Neural progenitor cell (in vitro differentiated cells): Measurements from ENCODE around the gene PRKAR2A. TPM values are rescaled to one million over a fixed set of nuclear protein-coding genes. Genes with fewer than 3 reads are reported as not detected.

Source experiments
- DNase-seq: peaks from one replicate; pipeline ENCODE4 v3.0.0-alpha.2; 2016; ENCODE audit warnings: low spot score
- H2AFZ ChIP-seq: fragments of 200-600 bp; sonication (generic); replicated peaks from 2 replicates; pipeline ENCODE4 v1.6.1; 2016; ENCODE audit warnings: antibody characterized with exemption
- H3F3A ChIP-seq: fragments of 200-600 bp; sonication (generic); 2 replicates; pipeline ENCODE4 v1.6.1; 2016; ENCODE audit warnings: antibody characterized with exemption, low read depth
- H3K27ac ChIP-seq: fragments of 200-600 bp; sonication (generic); 2 replicates; pipeline ENCODE4 v1.5.1; 2016; ENCODE audit warnings: mild to moderate bottlenecking
- H3K27me3 ChIP-seq: fragments of 200-600 bp; sonication (generic); 2 replicates; pipeline ENCODE4 v1.6.1; 2016; ENCODE audit warnings: mild to moderate bottlenecking, moderate library complexity
- H3K36me3 ChIP-seq: fragments of 200-600 bp; sonication (generic); 2 replicates; pipeline ENCODE4 v1.5.1; 2016
- H3K4me1 ChIP-seq: fragments of 200-600 bp; sonication (generic); 2 replicates; pipeline ENCODE4 v1.6.1; 2016; ENCODE audit warnings: mixed run types
- H3K4me2 ChIP-seq: fragments of 200-600 bp; sonication (generic); 2 replicates; pipeline ENCODE4 v1.6.1; 2016
- H3K4me3 ChIP-seq: fragments of 200-600 bp; sonication (generic); 2 replicates; pipeline ENCODE4 v1.5.1; 2016
- H3K79me2 ChIP-seq: fragments of 200-600 bp; sonication (generic); 2 replicates; pipeline ENCODE4 v1.6.1; 2016; ENCODE audit warnings: low read depth
- H3K9ac ChIP-seq: fragments of 200-600 bp; sonication (generic); 2 replicates; pipeline ENCODE4 v1.6.1; 2016
- H3K9me3 ChIP-seq: fragments of 200-600 bp; sonication (generic); 2 replicates; pipeline ENCODE4 v1.5.1; 2016; ENCODE audit warnings: low read depth
- H4K20me1 ChIP-seq: fragments of 200-600 bp; sonication (generic); 2 replicates; pipeline ENCODE4 v1.6.1; 2016; ENCODE audit warnings: low read depth
- H3K27ac Mint-ChIP-seq: 3 replicates; pipeline ENCODE4 v1.8.0; 2021; ENCODE audit warnings: mixed read lengths
- H3K27me3 Mint-ChIP-seq: 2 replicates; pipeline ENCODE4 v1.8.0; 2022; ENCODE audit warnings: low read depth, mild to moderate bottlenecking, inconsistent platforms, moderate library complexity, mixed read lengths; ENCODE audit not compliant: insufficient read depth
- H3K36me3 Mint-ChIP-seq: 3 replicates; pipeline ENCODE4 v1.8.0; 2021; ENCODE audit warnings: mixed read lengths
- H3K4me1 Mint-ChIP-seq: 3 replicates; pipeline ENCODE4 v1.8.0; 2021; ENCODE audit warnings: mixed read lengths
- H3K4me3 Mint-ChIP-seq: 3 replicates; pipeline ENCODE4 v1.8.0; 2021; ENCODE audit warnings: mild to moderate bottlenecking, moderate library complexity, mixed read lengths
- H3K9me3 Mint-ChIP-seq: 3 replicates; pipeline ENCODE4 v1.8.0; 2020; ENCODE audit warnings: mixed read lengths
- CTCF ChIP-seq: fragments of 200-600 bp; sonication (generic); IDR thresholded peaks from 2 replicates; pipeline ENCODE4 v1.5.1; 2017; ENCODE audit warnings: antibody characterized with exemption, mild to moderate bottlenecking
- EZH2 ChIP-seq: fragments of 200-600 bp; sonication (generic); IDR thresholded peaks from 2 replicates; pipeline ENCODE4 v1.6.1; 2017; ENCODE audit warnings: antibody characterized with exemption, mild to moderate bottlenecking, moderate library complexity
- EZH2phosphoT487 ChIP-seq: fragments of 200-600 bp; sonication (generic); IDR thresholded peaks from 2 replicates; pipeline ENCODE4 v1.6.1; 2017; ENCODE audit warnings: antibody characterized with exemption
- total RNA-seq: library from RNA; depleted of rRNA; stranded (reverse); fragments of >200 nt; gene quantifications from 2 replicates; pipeline ENCODE4 v1.2.3, GENCODE V29; 2015; ENCODE audit warnings: low replicate concordance

PRKAR2A gene
- total RNA-seq, 1 donor from 2014 or later = 25.0 TPM

DNA sequence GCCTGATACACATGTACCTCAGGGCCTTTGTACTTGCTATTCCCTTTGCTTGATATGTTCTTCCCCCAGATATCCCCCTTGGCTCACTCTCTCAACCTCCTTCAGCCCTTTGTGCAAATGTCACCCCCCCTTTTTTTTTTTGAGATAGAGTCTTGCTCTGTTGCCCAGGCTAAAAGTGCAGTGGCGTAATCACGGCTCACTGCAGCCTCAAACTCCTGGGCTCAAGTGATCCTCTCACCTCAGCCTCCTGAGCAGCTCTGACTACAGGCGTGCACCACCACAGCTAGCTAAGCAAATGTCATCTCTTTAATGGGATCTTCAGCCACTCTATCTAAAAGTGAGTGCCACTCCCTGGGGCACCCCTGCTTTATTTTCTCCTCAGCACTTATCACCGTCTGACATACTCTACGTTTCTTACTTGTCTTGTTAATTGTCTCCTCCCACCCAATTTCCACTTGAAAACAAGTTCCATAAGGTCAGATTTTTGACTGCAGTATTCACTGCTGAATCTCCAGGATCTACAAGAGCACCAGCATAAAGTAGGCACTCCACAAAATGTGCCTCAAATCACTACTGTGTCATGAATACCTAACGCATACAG, 145.3 kb downstream of the PRKAR2A start:
- no peak overlapping the region for H3K4me2 ChIP-seq
- no peaks in the 10 kb centered on the region for H3K27me3 ChIP-seq
- H3K36me3 Mint-ChIP-seq = peaks cover 27% of the 10 kb centered on the region
- DNase-seq = no peak
- no peaks in the 10 kb centered on the region for H3K27me3 Mint-ChIP-seq
- peaks cover 2% of the 10 kb centered on the region for H3K4me1 Mint-ChIP-seq
- H3F3A ChIP-seq = peaks cover 40% of the 10 kb centered on the region
- H3K9me3 Mint-ChIP-seq = no peaks in the 10 kb centered on the region
- TF ChIP-seq EZH2 (no peak), CTCF (no peak), EZH2phosphoT487 (no peak)
- no peak overlapping the region for H2AFZ ChIP-seq
- H3K79me2 ChIP-seq = peaks cover 100% of the 10 kb centered on the region
- peaks cover 7% of the 10 kb centered on the region for H3K36me3 ChIP-seq
- no peak overlapping the region for H3K4me3 ChIP-seq
- H3K27ac ChIP-seq = no peak overlapping the region
- no peaks in the 10 kb centered on the region for H3K4me1 ChIP-seq
- H3K27ac Mint-ChIP-seq = no peak overlapping the region
- no peaks in the 10 kb centered on the region for H3K9me3 ChIP-seq
- peaks cover 100% of the 10 kb centered on the region for H4K20me1 ChIP-seq
- no peak overlapping the region for H3K9ac ChIP-seq
- H3K4me3 Mint-ChIP-seq = no peak overlapping the region

GRCh38 chr3:48700731-48701405, 146.8 kb downstream of the PRKAR2A start:
- H3K79me2 ChIP-seq = peaks cover 100% of the 10 kb centered on the region
- H3K36me3 Mint-ChIP-seq = peaks cover 27% of the 10 kb centered on the region

DNA sequence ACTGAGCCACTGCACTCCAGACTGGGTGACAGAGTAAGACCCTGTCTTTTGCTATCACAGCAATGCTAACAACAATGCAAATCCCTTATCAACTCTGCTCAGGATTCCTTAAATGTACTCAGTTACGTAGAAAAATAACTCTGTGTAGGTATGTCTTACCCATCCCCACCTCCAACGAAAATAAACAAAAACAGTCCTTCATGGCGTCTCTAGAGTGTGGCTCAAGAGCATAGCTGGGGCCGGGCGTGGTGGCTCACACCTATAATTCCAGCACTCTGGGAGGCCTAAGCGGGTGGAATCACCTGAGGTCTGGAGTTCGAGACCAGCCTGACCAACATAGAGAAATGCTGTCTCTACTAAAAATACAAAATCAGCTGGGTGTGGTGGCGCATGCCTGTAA, 148.8 kb downstream of the PRKAR2A start:
- no peak for TF ChIP-seq EZH2
- Histone ChIP-seq H4K20me1 (peaks cover 100% of the 10 kb centered on the region), H3K4me3 (no peak overlapping the region), H3F3A (peaks cover 63% of the 10 kb centered on the region), H3K4me1 (peaks cover 23% of the 10 kb centered on the region), H3K9ac (no peak overlapping the region), H3K36me3 (peaks cover 7% of the 10 kb centered on the region), H3K27me3 (no peaks in the 10 kb centered on the region), H3K9me3 (no peaks in the 10 kb centered on the region), H2AFZ (no peak overlapping the region), H3K4me2 (no peak overlapping the region), H3K27ac (no peak overlapping the region), H3K79me2 (peaks cover 100% of the 10 kb centered on the region)
- no peak overlapping the region for H3K4me3 Mint-ChIP-seq
- H3K9me3 Mint-ChIP-seq = no peaks in the 10 kb centered on the region
- H3K36me3 Mint-ChIP-seq = peaks cover 32% of the 10 kb centered on the region
- DNase-seq = no peak
- peaks cover 17% of the 10 kb centered on the region for H3K4me1 Mint-ChIP-seq
- H3K27ac Mint-ChIP-seq = no peak overlapping the region
- peaks cover 2% of the 10 kb centered on the region for H3K27me3 Mint-ChIP-seq

More at GRCh38 chr3:48700731-48701405, 146.8 kb downstream of the PRKAR2A start:
- H3K9me3 ChIP-seq = no peaks in the 10 kb centered on the region
- peak overlapping the region; percentile 45 for H3K27ac ChIP-seq
- Mint-ChIP-seq H3K9me3 (no peaks in the 10 kb centered on the region), H3K4me3 (no peak overlapping the region), H3K27me3 (no peaks in the 10 kb centered on the region), H3K4me1 (peaks cover 8% of the 10 kb centered on the region), H3K27ac (no peak overlapping the region)
- no peak for DNase-seq
- no peak overlapping the region for H3K9ac ChIP-seq
- H3K4me3 ChIP-seq = no peak overlapping the region
- H4K20me1 ChIP-seq = peaks cover 100% of the 10 kb centered on the region
- no peak overlapping the region for H2AFZ ChIP-seq
- no peak for TF ChIP-seq EZH2
- H3K4me1 ChIP-seq = peaks cover 7% of the 10 kb centered on the region
- peaks cover 7% of the 10 kb centered on the region for H3K36me3 ChIP-seq
- no peak overlapping the region for H3K4me2 ChIP-seq
- no peaks in the 10 kb centered on the region for H3K27me3 ChIP-seq
- H3F3A ChIP-seq = peaks cover 50% of the 10 kb centered on the region

- H3K4me2 ChIP-seq = no peak overlapping the region
- peaks cover 100% of the 10 kb centered on the region for H4K20me1 ChIP-seq
- peaks cover 100% of the 10 kb centered on the region for H3K79me2 ChIP-seq
- H3K4me1 Mint-ChIP-seq = peaks cover 17% of the 10 kb centered on the region
- no peak overlapping the region for H3K4me3 ChIP-seq
- H3K36me3 ChIP-seq = peaks cover 14% of the 10 kb centered on the region
- H3K27me3 ChIP-seq = no peaks in the 10 kb centered on the region
- no peaks in the 10 kb centered on the region for H3K9me3 ChIP-seq
- H3K27ac Mint-ChIP-seq = no peak overlapping the region
- H2AFZ ChIP-seq = no peak overlapping the region
- no peaks in the 10 kb centered on the region for H3K9me3 Mint-ChIP-seq
- peaks cover 23% of the 10 kb centered on the region for H3K4me1 ChIP-seq
- H3F3A ChIP-seq = peaks cover 70% of the 10 kb centered on the region
- peaks cover 2% of the 10 kb centered on the region for H3K27me3 Mint-ChIP-seq
- no peak overlapping the region for H3K9ac ChIP-seq
- H3K4me3 Mint-ChIP-seq = no peak overlapping the region
- no peak for DNase-seq
- peaks cover 36% of the 10 kb centered on the region for H3K36me3 Mint-ChIP-seq
- TF ChIP-seq EZH2phosphoT487 (no peak), EZH2 (no peak), CTCF (no peak)
- H3K27ac ChIP-seq = no peak overlapping the region
These were observed 149.7 kb downstream of the PRKAR2A start for GRCh38 chr3:48697952-48698351.
